ENCODE data around the gene MTX1. TPM values are rescaled to one million over a fixed set of nuclear protein-coding genes. Genes with fewer than 3 reads are reported as not detected.

The MTX1 gene
- total and polyA plus RNA-seq, 9 of the 15 experiments (the other 6 are each of a cell fraction or from before 2014, with no cell fraction given) = 29.1 to 98.4 (median 66.9) TPM

- TF ChIP-seq MBD1 (CRISPR knock-in tag; IDR thresholded peaks at IDR 0.05) = no peak
- no peak for TF ChIP-seq ZNF311 (CRISPR knock-in tag; IDR thresholded peaks at IDR 0.05)
- TF ChIP-seq ZSCAN32 (CRISPR knock-in tag; IDR thresholded peaks at IDR 0.05) = no peak
- peak in 1 of 2 experiments; percentile 43; a peak in 1 of 4 replicates for TF ChIP-seq ZMIZ1 (IDR thresholded peaks at IDR 0.05; ENCODE audit: low read depth in 2 of 2, low read length in 2 of 2)
- peak; percentile 99 for TF ChIP-seq SPI1 (IDR thresholded peaks at IDR 0.05; ENCODE audit: borderline replicate concordance, low read depth, low read length)
- TF ChIP-seq CTCFL (IDR thresholded peaks at IDR 0.05; ENCODE audit: borderline replicate concordance, insufficient read depth, low read depth, low read length, poor library complexity, severe bottlenecking) = peak; percentile 64
- TF ChIP-seq IRF9 (tag; IDR thresholded peaks at IDR 0.05) = no peak
- TF ChIP-seq HMGN3 (IDR thresholded peaks at IDR 0.05; ENCODE audit: borderline replicate concordance, extremely low read depth, insufficient read length, low read depth, low read length) = peak; percentile 67
- TF ChIP-seq JUN (IDR thresholded peaks at IDR 0.05; ENCODE audit: borderline replicate concordance, low read depth, low read length) = peak; percentile 47; the same call in 1 of the 2 replicates
- no peak for TF ChIP-seq JUN (CRISPR knock-in tag; IDR thresholded peaks at IDR 0.05; ENCODE audit: borderline replicate concordance)
- no peak for TF ChIP-seq ZNF174 (CRISPR knock-in tag; IDR thresholded peaks at IDR 0.05)
- no peak for TF ChIP-seq BRD4 (IDR thresholded peaks at IDR 0.05)
- peak; percentile 24; the same call in 1 of the 2 replicates for TF ChIP-seq BCOR (IDR thresholded peaks at IDR 0.05)
Measured at GRCh38 chr1:155250633-155251449, 42.3 kb downstream of the MTX1 start (continued).

Measured in K562 (cell line).